SK-N-MC (cell line): Measurements from ENCODE around the gene ADD1.

Experiments
- EZH2 ChIP-seq: fragments of 200-600 bp; sonication (generic); IDR thresholded peaks from one replicate; pipeline ENCODE4 v1.6.1; 2017; ENCODE audit warnings: antibody characterized with exemption
- POLR2AphosphoS5 ChIP-seq: IDR thresholded peaks from 2 replicates; pipeline ENCODE4 v1.6.1; 2012; ENCODE audit warnings: mild to moderate bottlenecking, low read depth, low read length, borderline replicate concordance

- TF ChIP-seq EZH2 (no peak), POLR2AphosphoS5 (no peak)
Observed at GRCh38 chr4:2800691-2801596, 42.7 kb upstream of the ADD1 start.
